ENCODE data around the gene GRHL1. TPM values are rescaled to one million over a fixed set of nuclear protein-coding genes. Genes with fewer than 3 reads are reported as not detected.

The GRHL1 gene
- total and polyA plus RNA-seq, 7 experiments from 2014 or later, result 0.19 to 1.3 (median 0.48) TPM; not detected in 1

DNA sequence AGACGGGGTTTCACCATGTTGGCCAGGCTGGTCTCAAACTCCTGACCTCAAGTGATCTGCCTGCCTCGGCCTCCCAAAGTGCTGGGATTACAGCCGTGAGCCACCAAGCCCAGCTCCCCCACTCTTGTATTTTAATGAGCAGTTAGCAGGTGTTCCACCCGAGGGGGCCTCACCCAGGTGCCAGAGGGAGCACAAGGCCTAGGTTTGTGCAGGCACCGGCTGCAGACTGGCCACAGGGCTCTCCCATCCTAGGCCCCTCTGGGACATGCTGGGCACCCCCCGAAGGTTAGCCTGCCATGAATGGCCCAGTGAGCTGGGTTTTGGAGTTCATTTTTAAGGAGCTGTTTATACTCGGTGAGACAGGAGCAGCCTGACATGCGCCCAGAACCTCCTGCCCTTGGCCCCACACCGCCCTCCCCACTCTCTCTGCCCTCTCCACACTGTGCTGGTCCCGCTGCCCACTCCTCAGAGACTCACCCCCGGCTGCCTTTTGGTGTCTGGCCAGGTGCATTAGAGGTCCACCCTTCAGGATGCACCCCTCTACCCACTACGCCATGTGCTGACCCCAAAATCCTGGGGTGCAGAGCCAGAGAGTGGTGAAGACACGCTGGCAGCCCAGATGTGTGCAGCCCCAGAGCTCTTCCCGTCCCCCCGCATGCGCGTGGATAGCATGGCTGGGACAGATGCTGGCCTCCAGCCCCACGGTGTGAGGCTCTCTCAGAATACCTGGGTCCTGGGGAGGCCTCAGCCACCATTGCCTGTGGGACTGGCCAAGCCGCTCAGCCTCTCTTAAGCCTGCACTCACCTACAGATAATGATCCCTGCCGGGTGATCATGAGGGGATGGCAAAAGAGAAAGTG lies 80.6 kb downstream of the GRHL1 start:
- no peak for ATAC-seq
- Histone ChIP-seq H3K27me3 (ENCODE audit: control insufficient read depth in 2 of 2, insufficient read depth in 2 of 2, low read length in 2 of 2) (no peaks in the 10 kb centered on the region), H3K9me3 (ENCODE audit: control insufficient read depth in 2 of 3, low read length in 3 of 3) (no peaks in the 10 kb centered on the region), H3K27ac (ENCODE audit: low read depth, low read length) (no peak overlapping the region), H3K4me1 (ENCODE audit: control insufficient read depth in 2 of 2, insufficient read depth in 2 of 2, low read length in 2 of 2) (peaks cover 21 to 23% of the 10 kb centered on the region in 2 donors), H3K36me3 (ENCODE audit: control insufficient read depth in 2 of 3, insufficient read depth in 3 of 3, low read length in 3 of 3) (no peaks in the 10 kb centered on the region), H3K4me3 (ENCODE audit: low read length) (no peak overlapping the region)
- intact Hi-C loops (cut with micrococcal nuclease), result no loop called here
- Mint-ChIP-seq H3K4me1 (peaks cover 19 to 33% (median 24%) of the 10 kb centered on the region in 7 donors), H3K9me3 (no peaks in the 10 kb centered on the region), H3K27me3 (peaks cover 0 to 5% (median 0%) of the 10 kb centered on the region in 5 donors), H3K36me3 (no peaks in the 10 kb centered on the region), H3K4me3 (no peak overlapping the region), H3K27ac (no peak overlapping the region)
- ChIA-PET POLR2A (interaction anchor here (0.9 kb wide), 1 partner anchor 34 kb away, joined by 3 read pairs; no protein-coding TSS in a partner anchor), CTCF (interaction anchor here (0.6 kb wide), 1 partner anchor 44 kb away, joined by 4 read pairs; no protein-coding TSS in a partner anchor)
- DNase-seq, result no peak

DNA sequence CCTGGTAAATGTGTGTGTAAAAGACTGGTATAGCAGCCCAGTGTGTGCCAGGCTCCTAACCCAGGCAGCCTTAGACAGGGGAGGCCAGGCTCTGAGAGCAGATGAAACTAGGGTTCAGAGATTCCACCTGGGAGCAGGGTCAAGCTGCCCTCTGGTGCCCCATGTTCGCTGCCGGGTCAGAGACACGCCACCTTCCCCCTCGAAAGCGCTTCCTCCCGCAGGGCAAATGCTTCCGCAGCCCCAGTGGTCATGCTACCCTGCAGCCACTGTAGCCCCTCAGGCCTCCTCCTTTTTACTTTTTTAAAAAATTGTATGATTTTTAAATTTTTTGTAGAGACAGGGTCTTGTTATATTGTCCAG lies 81.2 kb downstream of the GRHL1 start:
- peaks cover 19 to 30% (median 24%) of the 10 kb centered on the region in 7 donors for H3K4me1 Mint-ChIP-seq
- CTCF ChIA-PET, result interaction anchor here (0.6 kb wide), 1 partner anchor 44 kb away, joined by 4 read pairs; no protein-coding TSS in a partner anchor
- no peak overlapping the region for H3K4me3 Mint-ChIP-seq
- H3K27me3 Mint-ChIP-seq, result peaks cover 0 to 5% (median 0%) of the 10 kb centered on the region in 5 donors
- Histone ChIP-seq H3K27ac (ENCODE audit: low read depth, low read length) (no peak overlapping the region), H3K27me3 (ENCODE audit: control insufficient read depth in 2 of 2, insufficient read depth in 2 of 2, low read length in 2 of 2) (no peaks in the 10 kb centered on the region), H3K9me3 (ENCODE audit: control insufficient read depth in 2 of 3, low read length in 3 of 3) (no peaks in the 10 kb centered on the region), H3K4me1 (ENCODE audit: control insufficient read depth in 2 of 2, insufficient read depth in 2 of 2, low read length in 2 of 2) (peaks cover 21 to 23% of the 10 kb centered on the region in 2 donors), H3K36me3 (ENCODE audit: control insufficient read depth in 2 of 3, insufficient read depth in 3 of 3, low read length in 3 of 3) (no peaks in the 10 kb centered on the region), H3K4me3 (ENCODE audit: low read length) (no peak overlapping the region)
- no peak overlapping the region for H3K27ac Mint-ChIP-seq
- ATAC-seq (no peak), DNase-seq (no peak)
- intact Hi-C loops (cut with micrococcal nuclease), result no loop called here
- POLR2A ChIA-PET, result no interaction called here
- no peaks in the 10 kb centered on the region for H3K9me3 Mint-ChIP-seq
- H3K36me3 Mint-ChIP-seq, result no peaks in the 10 kb centered on the region

DNA sequence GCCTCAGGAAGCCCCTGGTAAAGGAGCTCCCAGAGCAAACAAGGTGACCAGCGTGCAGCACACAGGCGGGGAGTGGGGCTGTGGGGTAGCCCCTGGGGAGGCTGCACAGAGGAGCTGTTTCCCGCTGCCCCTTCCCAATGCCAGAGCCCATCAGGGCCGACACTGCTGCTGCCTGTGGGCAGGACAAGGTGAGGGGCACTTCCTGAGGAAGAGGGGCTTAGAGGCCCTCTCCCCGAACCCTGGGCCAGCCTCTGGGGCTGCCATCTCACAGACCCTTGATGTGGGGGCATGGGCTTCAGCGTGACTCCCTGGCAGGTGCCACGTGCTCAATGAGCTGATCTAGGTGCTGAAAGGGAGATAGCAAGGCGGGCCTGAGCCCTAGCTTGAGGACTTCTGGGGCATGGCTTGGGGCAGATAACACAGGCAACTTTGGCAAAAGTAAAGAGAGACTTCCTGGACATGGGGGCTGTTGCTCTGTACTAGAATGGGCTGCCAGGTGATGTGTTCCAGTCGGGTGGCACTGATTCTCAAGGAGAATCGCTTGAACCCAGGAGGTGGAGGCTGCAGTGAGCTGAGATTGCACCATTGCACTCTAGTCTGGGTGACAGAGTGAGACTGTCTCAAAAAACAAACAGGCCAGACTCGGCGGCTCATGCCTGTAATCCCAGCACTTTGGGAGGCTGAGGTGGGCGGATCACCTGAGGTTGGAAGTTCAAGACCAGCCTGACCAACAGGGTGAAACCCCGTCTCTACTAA lies 81.9 kb downstream of the GRHL1 start:
- Histone ChIP-seq H3K4me3 (ENCODE audit: low read length) (no peak overlapping the region), H3K4me1 (ENCODE audit: control insufficient read depth in 2 of 2, insufficient read depth in 2 of 2, low read length in 2 of 2) (peaks cover 18 to 19% of the 10 kb centered on the region in 2 donors), H3K27me3 (ENCODE audit: control insufficient read depth in 2 of 2, insufficient read depth in 2 of 2, low read length in 2 of 2) (no peaks in the 10 kb centered on the region), H3K27ac (ENCODE audit: low read depth, low read length) (no peak overlapping the region), H3K36me3 (ENCODE audit: control insufficient read depth in 2 of 3, insufficient read depth in 3 of 3, low read length in 3 of 3) (no peaks in the 10 kb centered on the region), H3K9me3 (ENCODE audit: control insufficient read depth in 2 of 3, low read length in 3 of 3) (no peaks in the 10 kb centered on the region)
- ATAC-seq (no peak), DNase-seq (no peak)
- intact Hi-C loops (cut with micrococcal nuclease), result no loop called here
- ChIA-PET POLR2A (interaction anchor here (0.6 kb wide), 1 partner anchor 44 kb away, joined by 3 read pairs; no protein-coding TSS in a partner anchor), CTCF (no interaction called here)
- Mint-ChIP-seq H3K27ac (peak overlapping the region in 1 of 9 donors; percentile 62), H3K4me3 (no peak overlapping the region), H3K9me3 (no peaks in the 10 kb centered on the region), H3K4me1 (peaks cover 16 to 30% (median 23%) of the 10 kb centered on the region in 7 donors), H3K36me3 (no peaks in the 10 kb centered on the region), H3K27me3 (peaks cover 0 to 5% (median 0%) of the 10 kb centered on the region in 5 donors)

DNA sequence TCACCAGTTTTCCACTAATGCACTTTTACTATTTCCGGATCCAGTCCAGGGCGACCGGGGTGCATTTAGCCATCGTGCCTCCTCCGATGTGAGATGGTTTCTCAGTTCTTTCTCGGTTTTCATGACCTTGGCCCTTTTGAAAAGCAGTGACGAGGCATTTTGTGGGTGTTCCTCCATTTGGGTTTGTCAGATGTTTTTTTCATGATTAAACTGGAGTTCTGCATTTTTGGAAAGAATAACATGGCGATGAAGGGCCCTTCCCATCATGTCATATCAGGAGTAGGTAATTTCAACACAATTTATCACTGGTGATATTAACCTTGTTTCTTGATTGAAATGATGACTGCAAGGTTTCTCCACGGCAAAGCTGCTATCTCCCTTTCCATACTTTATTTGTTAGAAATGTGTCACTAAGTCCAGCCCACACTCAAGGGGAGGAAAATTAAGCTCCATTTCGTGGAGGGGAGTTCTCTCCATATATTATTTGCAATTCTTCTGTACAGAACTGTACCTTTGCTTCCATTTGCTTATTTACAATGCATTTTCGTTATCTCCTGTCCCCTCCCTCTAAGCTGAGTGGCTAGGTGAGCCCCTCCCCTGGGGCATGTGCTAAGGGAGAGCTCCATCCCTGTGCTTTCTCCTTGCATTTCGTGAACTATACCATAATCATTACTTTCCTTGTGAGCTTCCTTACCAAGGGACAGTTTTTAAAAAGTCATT lies 83.0 kb downstream of the GRHL1 start:
- H3K4me1 ChIP-seq (ENCODE audit: control insufficient read depth in 2 of 2, insufficient read depth in 2 of 2, low read length in 2 of 2), result peaks cover 7 to 8% of the 10 kb centered on the region in 2 donors
- H3K27me3 ChIP-seq (ENCODE audit: control insufficient read depth in 2 of 2, insufficient read depth in 2 of 2, low read length in 2 of 2), result no peaks in the 10 kb centered on the region
- Mint-ChIP-seq H3K27ac (no peak overlapping the region), H3K4me3 (no peak overlapping the region), H3K9me3 (no peaks in the 10 kb centered on the region), H3K36me3 (no peaks in the 10 kb centered on the region), H3K27me3 (peaks cover 0 to 5% (median 0%) of the 10 kb centered on the region in 5 donors), H3K4me1 (peaks cover 6 to 26% (median 13%) of the 10 kb centered on the region in 7 donors)
- H3K4me3 ChIP-seq (ENCODE audit: low read length), result no peak overlapping the region
- POLR2A ChIA-PET, result interaction anchor here (0.6 kb wide), 1 partner anchor 10 kb away, joined by 3 read pairs; no protein-coding TSS in a partner anchor
- no peaks in the 10 kb centered on the region for H3K9me3 ChIP-seq (ENCODE audit: control insufficient read depth in 2 of 3, low read length in 3 of 3)
- no peak overlapping the region for H3K27ac ChIP-seq (ENCODE audit: low read depth, low read length)
- no peaks in the 10 kb centered on the region for H3K36me3 ChIP-seq (ENCODE audit: control insufficient read depth in 2 of 3, insufficient read depth in 3 of 3, low read length in 3 of 3)
- intact Hi-C loops (cut with micrococcal nuclease), result no loop called here
- ATAC-seq (no peak), DNase-seq (no peak)
- CTCF ChIA-PET, result interaction anchor here (0.7 to 1.6 kb wide), 2 partner anchors 13 to 22 kb away, joined by 3 read pairs; no protein-coding TSS in a partner anchor

DNA sequence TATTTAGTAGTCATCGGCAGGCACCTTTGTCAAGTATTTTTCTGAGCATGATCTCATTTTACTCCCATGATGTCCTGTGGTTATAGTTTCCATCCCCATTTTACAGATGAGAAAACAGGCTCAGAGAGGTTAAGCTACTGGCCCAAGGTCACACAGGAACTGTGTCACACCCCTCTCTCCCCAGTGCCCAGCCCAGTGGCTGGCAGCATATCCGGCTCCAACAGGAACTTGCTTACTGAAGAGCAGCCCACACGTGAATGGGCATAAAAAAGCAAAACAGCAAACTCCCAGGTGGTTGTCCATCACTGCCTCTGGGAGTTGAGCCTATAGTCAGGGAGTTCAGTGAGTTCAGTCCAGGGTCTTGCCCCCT lies 83.5 kb downstream of the GRHL1 start:
- H3K27me3 ChIP-seq (ENCODE audit: control insufficient read depth in 2 of 2, insufficient read depth in 2 of 2, low read length in 2 of 2), result no peaks in the 10 kb centered on the region
- ChIA-PET POLR2A (interaction anchor here (0.6 kb wide), 1 partner anchor 9 kb away, joined by 3 read pairs; no protein-coding TSS in a partner anchor), CTCF (interaction anchor here (0.7 to 1.6 kb wide), 2 partner anchors 13 to 22 kb away, joined by 3 read pairs; no protein-coding TSS in a partner anchor)
- H3K4me3 ChIP-seq (ENCODE audit: low read length), result no peak overlapping the region
- no peaks in the 10 kb centered on the region for H3K36me3 Mint-ChIP-seq
- H3K4me3 Mint-ChIP-seq, result no peak overlapping the region
- no peaks in the 10 kb centered on the region for H3K36me3 ChIP-seq (ENCODE audit: control insufficient read depth in 2 of 3, insufficient read depth in 3 of 3, low read length in 3 of 3)
- DNase-seq (no peak), ATAC-seq (no peak)
- intact Hi-C loops (cut with micrococcal nuclease), result no loop called here
- H3K9me3 ChIP-seq (ENCODE audit: control insufficient read depth in 2 of 3, low read length in 3 of 3), result no peaks in the 10 kb centered on the region
- H3K4me1 Mint-ChIP-seq, result peaks cover under 1 to 21% (median 8%) of the 10 kb centered on the region in 7 donors
- H3K27ac Mint-ChIP-seq, result peak overlapping the region in 2 of 9 donors; percentile 22 to 35
- H3K4me1 ChIP-seq (ENCODE audit: control insufficient read depth in 2 of 2, insufficient read depth in 2 of 2, low read length in 2 of 2), result peaks cover 2 to 4% of the 10 kb centered on the region in 2 donors
- H3K9me3 Mint-ChIP-seq, result no peaks in the 10 kb centered on the region
- H3K27me3 Mint-ChIP-seq, result peaks cover 0 to 8% (median 0%) of the 10 kb centered on the region in 5 donors
- H3K27ac ChIP-seq (ENCODE audit: low read depth, low read length), result no peak overlapping the region

DNA sequence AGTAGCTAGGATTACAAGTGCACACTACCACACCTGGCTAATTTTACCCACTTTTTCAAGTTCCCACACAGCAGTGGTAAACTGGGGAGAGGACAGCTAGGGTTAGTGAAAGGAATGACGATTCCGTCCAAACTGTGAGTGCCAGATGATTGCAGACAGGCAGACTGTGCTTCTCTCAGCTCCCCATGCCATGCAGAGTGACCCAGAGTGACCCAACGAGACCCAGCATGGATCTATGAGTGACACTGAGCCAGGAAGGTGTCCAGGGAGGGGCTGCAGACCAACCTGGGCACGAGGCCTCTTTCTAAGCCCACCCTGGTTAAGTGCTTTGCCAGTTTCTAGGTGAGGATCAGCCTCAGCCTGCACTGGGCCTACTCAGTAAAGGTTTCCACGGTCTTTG lies 84.1 kb downstream of the GRHL1 start:
- ATAC-seq, result no peak
- Histone ChIP-seq H3K4me3 (ENCODE audit: low read length) (no peak overlapping the region), H3K27ac (ENCODE audit: low read depth, low read length) (no peak overlapping the region), H3K36me3 (ENCODE audit: control insufficient read depth in 2 of 3, insufficient read depth in 3 of 3, low read length in 3 of 3) (no peaks in the 10 kb centered on the region), H3K27me3 (ENCODE audit: control insufficient read depth in 2 of 2, insufficient read depth in 2 of 2, low read length in 2 of 2) (no peaks in the 10 kb centered on the region), H3K4me1 (ENCODE audit: control insufficient read depth in 2 of 2, insufficient read depth in 2 of 2, low read length in 2 of 2) (no peaks in the 10 kb centered on the region), H3K9me3 (ENCODE audit: control insufficient read depth in 2 of 3, low read length in 3 of 3) (no peaks in the 10 kb centered on the region)
- intact Hi-C loops (cut with micrococcal nuclease), result no loop called here
- POLR2A ChIA-PET, result no interaction called here
- Mint-ChIP-seq H3K4me1 (peaks cover 0 to 17% (median 4%) of the 10 kb centered on the region in 7 donors), H3K9me3 (no peaks in the 10 kb centered on the region), H3K27me3 (peaks cover 0 to 12% (median 0%) of the 10 kb centered on the region in 5 donors), H3K4me3 (no peak overlapping the region), H3K27ac (peak overlapping the region in 1 of 9 donors; percentile 9), H3K36me3 (no peaks in the 10 kb centered on the region)
- no peak for DNase-seq
- CTCF ChIA-PET, result interaction anchor here (0.7 to 1.6 kb wide), 3 partner anchors 12 to 51 kb away, joined by 3 to 4 read pairs (median 3); no protein-coding TSS in a partner anchor

Data from naive thymus-derived CD4-positive, alpha-beta T cell (primary cell).